HEK293 (cell line): ENCODE measurements around the gene MMP23B.

Experiments used
- CTCF ChIA-PET: fragments of 350-600 bp; formaldehyde crosslinking; extraction: SDS; loops from one replicate; lab custom pipeline; 2021; ENCODE audit warnings: antibody characterized with exemption; lab: Yijun Ruan, JAX
- POLR2A ChIA-PET: fragments of 300-600 bp; formaldehyde crosslinking; extraction: SDS; loops from one replicate; lab custom pipeline; 2020; ENCODE audit warnings: antibody characterized with exemption, inconsistent platforms; lab: Yijun Ruan, JAX
- H3K27ac ChIP-seq: fragments of 200-500 bp; sonication (Bioruptor generic); 2 replicates; pipeline ENCODE4 v1.5.1; 2014; ENCODE audit warnings: low read depth, low read length, control low read depth, inconsistent platforms; ENCODE audit errors: extremely low read depth
- H3K36me3 ChIP-seq, 2 experiments: fragments of 200-500 bp in 1 of 2; sonication (Bioruptor generic) in 1 of 2; 1 replicate in 1 of 2; 2 replicates in 1 of 2; pipeline ENCODE4 v1.5.1; 2014 to 2017; ENCODE audit warnings: inconsistent platforms in 2 of 2, low read length in 2 of 2; ENCODE audit not compliant: control insufficient read depth in 2 of 2, insufficient read depth in 1 of 2
- H3K4me1 ChIP-seq: fragments of 200-500 bp; sonication (Bioruptor generic); 2 replicates; pipeline ENCODE4 v1.5.1; 2014; ENCODE audit warnings: mild to moderate bottlenecking, low read length, inconsistent platforms; ENCODE audit not compliant: control insufficient read depth, insufficient read depth
- H3K4me3 ChIP-seq: 2 replicates; pipeline ENCODE4 v1.5.1; 2011; ENCODE audit warnings: low read depth, mild to moderate bottlenecking, control low read depth, low read length, moderate library complexity
- H3K9me3 ChIP-seq: fragments of 200-500 bp; sonication (Bioruptor generic); 2 replicates; pipeline ENCODE4 v1.5.1; 2014; ENCODE audit warnings: low read depth, low read length, inconsistent platforms; ENCODE audit not compliant: control insufficient read depth, insufficient read depth
- AEBP2 ChIP-seq: fragments of 450-650 bp; formaldehyde crosslinking; IDR thresholded peaks from 2 replicates; pipeline ENCODE4 v1.5.1; 2016; ENCODE audit warnings: missing biosample characterization, missing genetic modification characterization, borderline replicate concordance
- EGR2 ChIP-seq: fragments of 450-650 bp; formaldehyde crosslinking; IDR thresholded peaks from 2 replicates; pipeline ENCODE4 v1.5.1; 2016; ENCODE audit warnings: low read depth, missing biosample characterization, missing genetic modification characterization
- HIC1 ChIP-seq: fragments of 450-650 bp; formaldehyde crosslinking; IDR thresholded peaks from 2 replicates; pipeline ENCODE4 v1.5.1; 2016; ENCODE audit warnings: missing biosample characterization, missing genetic modification characterization
- KLF1 ChIP-seq: fragments of 450-650 bp; formaldehyde crosslinking; IDR thresholded peaks from 2 replicates; pipeline ENCODE4 v1.5.1; 2016; ENCODE audit warnings: missing biosample characterization, missing genetic modification characterization
- KLF16 ChIP-seq: fragments of 450-650 bp; formaldehyde crosslinking; IDR thresholded peaks from 2 replicates; pipeline ENCODE4 v1.5.1; 2017; ENCODE audit warnings: missing biosample characterization, missing genetic modification characterization
- PATZ1 ChIP-seq: fragments of 450-650 bp; formaldehyde crosslinking; IDR thresholded peaks from 2 replicates; pipeline ENCODE4 v1.5.1; 2016; ENCODE audit warnings: missing biosample characterization, missing genetic modification characterization
- RBAK ChIP-seq: fragments of 450-650 bp; formaldehyde crosslinking; IDR thresholded peaks from 2 replicates; pipeline ENCODE4 v1.5.1; 2016; ENCODE audit warnings: missing biosample characterization, missing genetic modification characterization
- TCF7L2 ChIP-seq: IDR thresholded peaks from 2 replicates; pipeline ENCODE4 v1.6.1; 2011; ENCODE audit warnings: low read depth, mild to moderate bottlenecking, inconsistent platforms, low read length, moderate library complexity, borderline replicate concordance
- TRIM28 ChIP-seq: IDR thresholded peaks from 2 replicates; pipeline ENCODE4 v1.6.1; 2011; ENCODE audit warnings: low read length, control low read depth, borderline replicate concordance
- ZIC2 ChIP-seq: fragments of 450-650 bp; formaldehyde crosslinking; IDR thresholded peaks from 2 replicates; pipeline ENCODE4 v1.5.1; 2016; ENCODE audit warnings: missing biosample characterization, missing genetic modification characterization
- ZNF112 ChIP-seq: fragments of 450-650 bp; formaldehyde crosslinking; IDR thresholded peaks from 2 replicates; pipeline ENCODE4 v1.5.0; 2017; ENCODE audit warnings: missing biosample characterization, missing genetic modification characterization
- ZNF155 ChIP-seq: fragments of 450-650 bp; formaldehyde crosslinking; IDR thresholded peaks from 2 replicates; pipeline ENCODE4 v1.5.1; 2016; ENCODE audit warnings: missing biosample characterization, missing genetic modification characterization
- ZNF19 ChIP-seq: fragments of 450-650 bp; formaldehyde crosslinking; IDR thresholded peaks from 2 replicates; pipeline ENCODE4; 2016; ENCODE audit warnings: missing biosample characterization, missing genetic modification characterization, low read depth
- ZNF24 ChIP-seq: fragments of 450-650 bp; formaldehyde crosslinking; IDR thresholded peaks from 2 replicates; pipeline ENCODE4 v1.5.1; 2016; ENCODE audit warnings: missing biosample characterization, missing genetic modification characterization
- ZNF302 ChIP-seq: fragments of 450-650 bp; formaldehyde crosslinking; IDR thresholded peaks from 2 replicates; pipeline ENCODE4 v1.5.1; 2016; ENCODE audit warnings: missing biosample characterization, missing genetic modification characterization, low read depth
- ZNF37A ChIP-seq: fragments of 450-650 bp; IDR thresholded peaks from 2 replicates; pipeline ENCODE4 v1.5.1; 2018; ENCODE audit warnings: missing biosample characterization, missing genetic modification characterization
- ZNF423 ChIP-seq: fragments of 450-650 bp; formaldehyde crosslinking; IDR thresholded peaks from 2 replicates; pipeline ENCODE4 v1.5.1; 2016; ENCODE audit warnings: missing biosample characterization, missing genetic modification characterization
- ZNF433 ChIP-seq: fragments of 450-650 bp; formaldehyde crosslinking; IDR thresholded peaks from 2 replicates; pipeline ENCODE4 v1.5.1; 2016; ENCODE audit warnings: missing biosample characterization, missing genetic modification characterization, low read depth
- ZNF571 ChIP-seq: fragments of 450-650 bp; formaldehyde crosslinking; IDR thresholded peaks from 2 replicates; pipeline ENCODE4 v1.5.0; 2017; ENCODE audit warnings: missing biosample characterization, missing genetic modification characterization
- ZNF677 ChIP-seq: fragments of 450-650 bp; IDR thresholded peaks from 2 replicates; pipeline ENCODE4 v1.5.0; 2018; ENCODE audit warnings: missing biosample characterization, mild to moderate bottlenecking, missing genetic modification characterization, moderate library complexity
- ZNF747 ChIP-seq: fragments of 450-650 bp; formaldehyde crosslinking; IDR thresholded peaks from 2 replicates; pipeline ENCODE4 v1.5.1; 2016; ENCODE audit warnings: missing biosample characterization, missing genetic modification characterization
- ZSCAN5A ChIP-seq: fragments of 450-650 bp; formaldehyde crosslinking; IDR thresholded peaks from 2 replicates; pipeline ENCODE4 v1.5.1; 2016; ENCODE audit warnings: missing biosample characterization, missing genetic modification characterization
- TF ChIP-seq, protein P1 (sequence below): fragments of 450-650 bp; formaldehyde crosslinking; IDR thresholded peaks from 2 replicates; pipeline ENCODE4 v1.5.1; 2016; ENCODE audit warnings: missing biosample characterization, missing genetic modification characterization, low read depth
- TF ChIP-seq, protein P2 (sequence below): fragments of 450-650 bp; formaldehyde crosslinking; IDR thresholded peaks from 2 replicates; pipeline ENCODE4 v1.5.1; 2017; ENCODE audit warnings: missing biosample characterization, missing genetic modification characterization

Gene MMP23B

DNA sequence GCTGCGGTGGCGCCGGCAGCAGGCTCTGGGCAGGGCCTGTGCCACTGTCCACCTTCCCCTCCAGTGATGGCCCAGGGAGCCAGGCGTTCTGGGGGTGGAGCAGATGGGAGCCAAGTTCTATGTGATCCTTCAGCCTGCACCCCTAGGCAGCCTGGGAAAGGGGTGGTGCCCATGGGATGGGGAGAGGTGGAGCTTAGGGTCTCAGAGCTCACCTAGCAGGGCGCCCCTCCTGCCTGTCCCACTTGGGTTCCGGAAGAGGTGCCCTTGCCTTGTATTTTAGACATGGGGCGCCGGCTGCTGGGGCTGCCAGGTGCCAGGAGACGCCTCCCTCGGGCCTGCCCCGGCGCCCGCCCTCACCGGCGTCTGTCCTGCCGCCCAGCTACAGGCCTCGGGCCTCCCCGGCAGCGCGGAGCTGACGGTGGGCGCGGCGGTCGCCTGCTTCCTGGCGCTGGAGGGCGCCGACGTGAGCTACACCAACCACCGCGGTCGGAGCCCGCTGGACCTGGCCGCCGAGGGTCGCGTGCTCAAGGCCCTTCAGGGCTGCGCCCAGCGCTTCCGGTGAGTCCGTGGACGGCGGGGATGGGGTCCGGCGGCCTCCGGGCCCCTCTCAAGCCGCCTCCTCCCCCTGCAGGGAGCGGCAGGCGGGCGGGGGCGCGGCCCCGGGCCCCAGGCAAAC lies 3.1 kb upstream of the MMP23B start:
- Histone ChIP-seq H3K36me3 (peaks cover 0 to 32% of the 10 kb centered on the region in 2 experiments; a peak in 1 of 3 replicates), H3K9me3 (no peaks in the 10 kb centered on the region), H3K4me3 (no peak overlapping the region), H3K4me1 (no peaks in the 10 kb centered on the region), H3K27ac (no peak overlapping the region)
- ChIA-PET POLR2A (interaction anchor here (0.6 to 1.4 kb wide), 3 partner anchors 18 to 25 kb away, joined by 3 read pairs; no protein-coding TSS in a partner anchor), CTCF (no interaction called here)
- TF ChIP-seq, protein P1, sequence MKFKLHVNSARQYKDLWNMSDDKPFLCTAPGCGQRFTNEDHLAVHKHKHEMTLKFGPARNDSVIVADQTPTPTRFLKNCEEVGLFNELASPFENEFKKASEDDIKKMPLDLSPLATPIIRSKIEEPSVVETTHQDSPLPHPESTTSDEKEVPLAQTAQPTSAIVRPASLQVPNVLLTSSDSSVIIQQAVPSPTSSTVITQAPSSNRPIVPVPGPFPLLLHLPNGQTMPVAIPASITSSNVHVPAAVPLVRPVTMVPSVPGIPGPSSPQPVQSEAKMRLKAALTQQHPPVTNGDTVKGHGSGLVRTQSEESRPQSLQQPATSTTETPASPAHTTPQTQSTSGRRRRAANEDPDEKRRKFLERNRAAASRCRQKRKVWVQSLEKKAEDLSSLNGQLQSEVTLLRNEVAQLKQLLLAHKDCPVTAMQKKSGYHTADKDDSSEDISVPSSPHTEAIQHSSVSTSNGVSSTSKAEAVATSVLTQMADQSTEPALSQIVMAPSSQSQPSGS, result no peak
- TF ChIP-seq ZNF155 (tag by site-specific recombination) (no peak), ZNF747 (tag by site-specific recombination) (no peak), ZNF433 (tag by site-specific recombination) (no peak), ZNF19 (tag by site-specific recombination) (no peak), TCF7L2 (no peak), ZNF571 (no peak)

DNA sequence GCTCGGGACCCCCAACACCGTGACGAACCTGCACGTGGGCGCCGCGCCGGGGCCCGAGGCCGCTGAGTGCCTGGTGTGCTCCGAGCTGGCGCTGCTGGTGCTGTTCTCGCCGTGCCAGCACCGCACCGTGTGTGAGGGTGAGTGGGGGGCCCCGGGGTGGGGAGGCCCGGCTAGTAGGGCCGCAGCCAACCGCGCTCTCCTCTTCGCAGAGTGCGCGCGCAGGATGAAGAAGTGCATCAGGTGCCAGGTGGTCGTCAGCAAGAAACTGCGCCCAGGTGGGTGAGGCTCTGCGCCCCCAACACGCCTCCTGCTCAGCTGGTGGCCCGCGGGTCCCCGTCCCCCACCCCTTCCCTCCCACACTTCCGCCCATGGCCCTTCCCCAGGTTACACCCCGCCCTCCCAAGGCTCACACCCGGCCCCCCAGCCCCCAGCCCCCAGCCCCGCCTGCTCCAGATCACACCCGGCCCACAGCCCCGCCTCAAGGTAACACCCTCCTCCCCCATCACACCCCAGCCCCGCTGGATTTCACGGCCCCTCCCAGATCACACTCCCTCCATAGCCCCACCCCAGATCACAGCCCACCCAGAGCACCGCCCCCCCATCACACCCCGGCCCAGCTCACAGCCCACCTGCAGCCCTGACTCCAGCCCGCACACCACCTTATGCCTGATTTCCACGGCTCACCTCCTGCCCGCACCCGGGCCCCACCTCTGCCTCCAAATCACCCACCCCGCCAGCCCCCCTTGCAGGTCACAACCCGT lies 2.4 kb upstream of the MMP23B start:
- Histone ChIP-seq H3K4me3 (no peak overlapping the region), H3K27ac (no peak overlapping the region), H3K9me3 (no peaks in the 10 kb centered on the region), H3K36me3 (peaks cover 0 to 29% of the 10 kb centered on the region in 2 experiments; a peak in 1 of 3 replicates), H3K4me1 (no peaks in the 10 kb centered on the region)
- ChIA-PET CTCF (no interaction called here), POLR2A (interaction anchor here (0.6 kb wide), 1 partner anchor 18 kb away, joined by 3 read pairs; no protein-coding TSS in a partner anchor)
- TF ChIP-seq PATZ1 (tag by site-specific recombination) (peak; percentile 29; the same call in 1 of the 2 replicates), TRIM28 (no peak), ZNF423 (tag by site-specific recombination) (no peak), HIC1 (tag by site-specific recombination) (0 out of 2 replicates have a peak, but pooled peaks have one; percentile 12), ZNF302 (tag by site-specific recombination) (no peak), ZIC2 (tag by site-specific recombination) (no peak), KLF16 (tag by site-specific recombination) (no peak), ZSCAN5A (tag by site-specific recombination) (no peak), ZNF112 (tag by site-specific recombination) (no peak), AEBP2 (tag by site-specific recombination) (no peak), EGR2 (tag by site-specific recombination) (peak; percentile 7; the same call in 1 of the 2 replicates), RBAK (tag by site-specific recombination) (no peak), ZNF677 (tag by site-specific recombination) (no peak), ZNF37A (no peak), ZNF24 (tag by site-specific recombination) (no peak), KLF1 (tag by site-specific recombination) (peak; percentile 95)
- TF ChIP-seq, protein P2, sequence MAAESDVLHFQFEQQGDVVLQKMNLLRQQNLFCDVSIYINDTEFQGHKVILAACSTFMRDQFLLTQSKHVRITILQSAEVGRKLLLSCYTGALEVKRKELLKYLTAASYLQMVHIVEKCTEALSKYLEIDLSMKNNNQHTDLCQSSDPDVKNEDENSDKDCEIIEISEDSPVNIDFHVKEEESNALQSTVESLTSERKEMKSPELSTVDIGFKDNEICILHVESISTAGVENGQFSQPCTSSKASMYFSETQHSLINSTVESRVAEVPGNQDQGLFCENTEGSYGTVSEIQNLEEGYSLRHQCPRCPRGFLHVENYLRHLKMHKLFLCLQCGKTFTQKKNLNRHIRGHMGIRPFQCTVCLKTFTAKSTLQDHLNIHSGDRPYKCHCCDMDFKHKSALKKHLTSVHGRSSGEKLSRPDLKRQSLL (tag by site-specific recombination), result no peak
